HG03432 (cell line): ENCODE measurements around the gene C12orf76.
"Not testable (repeated sequence)": the region's sequence is repeated elsewhere in the genome, so short reads cannot be mapped to it uniquely, and the experiment has no call there.

Experiments
- ATAC-seq: cut with Tn5 transposase; IDR thresholded peaks from one replicate; pipeline ENCODE4 v1.9.1; 2021; ENCODE audit warnings: mild to moderate bottlenecking, moderate library complexity; ENCODE audit not compliant: unreplicated experiment

Gene C12orf76

GRCh38 chr12:110024051-110024450, 24.3 kb downstream of the C12orf76 start:
- no peak for ATAC-seq

- ATAC-seq: no peak
These were observed 25.0 kb downstream of the C12orf76 start for GRCh38 chr12:110023059-110023980.

- no peak for ATAC-seq
These were observed 27.4 kb downstream of the C12orf76 start for GRCh38 chr12:110020956-110021355.

- ATAC-seq: no peak
These were observed 33.2 kb downstream of the C12orf76 start for GRCh38 chr12:110015132-110015531.

- ATAC-seq: no peak
These were observed 35.7 kb downstream of the C12orf76 start for GRCh38 chr12:110012659-110013058.

GRCh38 chr12:110012137-110012536, 36.2 kb downstream of the C12orf76 start:
- ATAC-seq: peak; percentile 70

- ATAC-seq: peak; percentile 49
These were observed 37.2 kb downstream of the C12orf76 start for GRCh38 chr12:110010853-110011723.

GRCh38 chr12:110008681-110009398, 39.5 kb downstream of the C12orf76 start:
- ATAC-seq: not testable (repeated sequence)

GRCh38 chr12:110007881-110008280, 40.4 kb downstream of the C12orf76 start:
- ATAC-seq: no peak

- no peak for ATAC-seq
These were observed 42.2 kb downstream of the C12orf76 start for GRCh38 chr12:110006115-110006514.

- ATAC-seq: peak; percentile 60
These were observed 42.9 kb downstream of the C12orf76 start for GRCh38 chr12:110005319-110005973.

- peak; percentile 55 for ATAC-seq
These were observed 43.7 kb downstream of the C12orf76 start for GRCh38 chr12:110004598-110004997.

GRCh38 chr12:110002676-110003515, 45.4 kb downstream of the C12orf76 start:
- ATAC-seq: no peak

- no peak for ATAC-seq
These were observed 46.7 kb downstream of the C12orf76 start for GRCh38 chr12:110001596-110001995.

- ATAC-seq: no peak
These were observed 48.3 kb downstream of the C12orf76 start for GRCh38 chr12:109999983-110000505.

GRCh38 chr12:109999649-109999971, 48.7 kb downstream of the C12orf76 start:
- ATAC-seq: no peak

GRCh38 chr12:109998904-109999648, 49.2 kb downstream of the C12orf76 start, which contains the start of gene ANKRD13A:
Gene ANKRD13A (plus strand): TSS chr12:109999430. CDS start chr12:109999689, 259 bp downstream.
- ATAC-seq: peak; percentile 56

- no peak for ATAC-seq
These were observed 50.0 kb downstream of the C12orf76 start for GRCh38 chr12:109998241-109998903.
